SK-N-SH treated with all-trans-retinoic acid at 6 μM for 48 hours (cell line): Measurements from ENCODE around the gene RPP38.

ENCODE experiments used
- ATAC-seq: fragments of 200-7000 bp; cut with Tn5 transposase; 3 replicates; pipeline ENCODE4 v1.9.1; 2020; ENCODE audit warnings: mild to moderate bottlenecking, moderate library complexity
- ARNTL ChIP-seq: fragments of 450-650 bp; formaldehyde crosslinking; IDR thresholded peaks from 2 replicates; pipeline ENCODE4 v1.5.0; 2020; ENCODE audit warnings: low read depth, mild to moderate bottlenecking, moderate library complexity, borderline replicate concordance
- ESRRG ChIP-seq: fragments of 250-450 bp; sonication (Bioruptor Pico); IDR thresholded peaks from 2 replicates; pipeline ENCODE4 v1.6.1; 2021; ENCODE audit warnings: mild to moderate bottlenecking
- GLIS3 ChIP-seq: fragments of 250-450 bp; sonication (Bioruptor Pico); IDR thresholded peaks from 2 replicates; pipeline ENCODE4 v1.5.0; 2020; ENCODE audit warnings: mild to moderate bottlenecking, moderate library complexity
- ISL1 ChIP-seq: fragments of 250-450 bp; sonication (Bioruptor Pico); IDR thresholded peaks from 2 replicates; pipeline ENCODE4 v2.1.2; 2022; ENCODE audit warnings: mild to moderate bottlenecking, moderate library complexity
- OSR1 ChIP-seq: fragments of 250-450 bp; sonication (Bioruptor Pico); IDR thresholded peaks from 2 replicates; pipeline ENCODE4 v1.8.0; 2022; ENCODE audit warnings: moderate library complexity, mild to moderate bottlenecking, inconsistent platforms
- TCF4 ChIP-seq: fragments of 250-450 bp; sonication (Bioruptor Pico); IDR thresholded peaks from 2 replicates; pipeline ENCODE4 v1.8.0; 2021; ENCODE audit warnings: mild to moderate bottlenecking, moderate library complexity, borderline replicate concordance
- TOX ChIP-seq: fragments of 250-450 bp; sonication (Bioruptor Pico); IDR thresholded peaks from 2 replicates; pipeline ENCODE4 v1.8.0; 2021; ENCODE audit warnings: mild to moderate bottlenecking, moderate library complexity, borderline replicate concordance
- ZC3H10 ChIP-seq: fragments of 250-450 bp; sonication (Bioruptor Pico); IDR thresholded peaks from 2 replicates; pipeline ENCODE4 v1.5.1; 2021; ENCODE audit warnings: mild to moderate bottlenecking, moderate library complexity
- ZFP3 ChIP-seq: fragments of 250-450 bp; sonication (Bioruptor Pico); IDR thresholded peaks from 2 replicates; pipeline ENCODE4 v1.5.0; 2020; ENCODE audit warnings: mild to moderate bottlenecking, moderate library complexity
- ZNF565 ChIP-seq: fragments of 450-650 bp; formaldehyde crosslinking; conservative IDR thresholded peaks from 2 replicates; pipeline ENCODE4 v1.5.0; 2020; ENCODE audit warnings: low read depth, mild to moderate bottlenecking, moderate library complexity
- ZNF70 ChIP-seq: fragments of 450-650 bp; formaldehyde crosslinking; IDR thresholded peaks from 2 replicates; pipeline ENCODE4 v1.5.0; 2020; ENCODE audit warnings: mild to moderate bottlenecking, moderate library complexity
- ZNF8 ChIP-seq: fragments of 450-650 bp; formaldehyde crosslinking; IDR thresholded peaks from 2 replicates; pipeline ENCODE4 v1.5.0; 2020; ENCODE audit warnings: mild to moderate bottlenecking, moderate library complexity
- TF ChIP-seq, protein P1 (sequence below): fragments of 250-450 bp; sonication (Bioruptor Pico); IDR thresholded peaks from 2 replicates; pipeline ENCODE4 v1.8.0; 2021; ENCODE audit warnings: low read depth, mild to moderate bottlenecking, moderate library complexity, borderline replicate concordance
- TF ChIP-seq, protein P2 (sequence below): fragments of 250-450 bp; sonication (Bioruptor Pico); IDR thresholded peaks from 2 replicates; pipeline ENCODE4 v1.5.1; 2021; ENCODE audit warnings: mild to moderate bottlenecking, moderate library complexity
- TF ChIP-seq, protein P3 (sequence below): fragments of 250-450 bp; sonication (Bioruptor Pico); IDR thresholded peaks from 2 replicates; pipeline ENCODE4 v1.8.0; 2020; ENCODE audit warnings: mild to moderate bottlenecking, moderate library complexity, borderline replicate concordance
- TF ChIP-seq, protein P4 (sequence below): fragments of 250-450 bp; sonication (Bioruptor Pico); IDR thresholded peaks from 2 replicates; pipeline ENCODE4 v1.5.1; 2020; ENCODE audit warnings: low read depth, mild to moderate bottlenecking, moderate library complexity
- TF ChIP-seq, protein P5 (sequence below): fragments of 250-450 bp; sonication (Bioruptor Pico); IDR thresholded peaks from 2 replicates; pipeline ENCODE4 v1.5.0; 2020; ENCODE audit warnings: mild to moderate bottlenecking, moderate library complexity

RPP38 gene

DNA sequence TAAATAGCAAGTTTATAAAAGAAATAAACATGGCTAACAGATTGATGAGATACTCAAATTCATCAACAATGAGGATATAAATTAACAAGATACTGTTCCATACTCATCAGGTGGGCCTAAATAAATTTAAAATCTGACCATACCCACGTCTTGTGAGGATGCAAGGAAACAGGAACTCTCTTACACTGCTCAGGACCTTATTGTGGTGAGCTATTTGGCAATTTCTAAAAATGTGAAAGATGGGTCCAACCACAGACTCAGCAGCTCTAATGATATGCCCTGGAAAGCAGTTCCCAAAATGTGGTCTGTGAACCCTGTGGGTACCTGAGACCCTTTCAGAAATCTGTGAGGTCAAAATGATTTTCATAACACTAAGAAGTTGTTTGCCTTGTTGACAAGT lies 21.5 kb downstream of the RPP38 start:
- ATAC-seq: no peak
- no peak for TF ChIP-seq ESRRG (CRISPR knock-in tag)
- TF ChIP-seq, protein P1, sequence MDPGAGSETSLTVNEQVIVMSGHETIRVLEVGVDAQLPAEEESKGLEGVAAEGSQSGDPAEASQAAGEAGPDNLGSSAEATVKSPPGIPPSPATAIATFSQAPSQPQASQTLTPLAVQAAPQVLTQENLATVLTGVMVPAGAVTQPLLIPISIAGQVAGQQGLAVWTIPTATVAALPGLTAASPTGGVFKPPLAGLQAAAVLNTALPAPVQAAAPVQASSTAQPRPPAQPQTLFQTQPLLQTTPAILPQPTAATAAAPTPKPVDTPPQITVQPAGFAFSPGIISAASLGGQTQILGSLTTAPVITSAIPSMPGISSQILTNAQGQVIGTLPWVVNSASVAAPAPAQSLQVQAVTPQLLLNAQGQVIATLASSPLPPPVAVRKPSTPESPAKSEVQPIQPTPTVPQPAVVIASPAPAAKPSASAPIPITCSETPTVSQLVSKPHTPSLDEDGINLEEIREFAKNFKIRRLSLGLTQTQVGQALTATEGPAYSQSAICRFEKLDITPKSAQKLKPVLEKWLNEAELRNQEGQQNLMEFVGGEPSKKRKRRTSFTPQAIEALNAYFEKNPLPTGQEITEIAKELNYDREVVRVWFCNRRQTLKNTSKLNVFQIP (CRISPR knock-in tag): no peak
- TF ChIP-seq ZC3H10 (CRISPR knock-in tag): no peak
- no peak for TF ChIP-seq TCF4 (CRISPR knock-in tag)
- TF ChIP-seq ZNF565 (CRISPR knock-in tag): no peak
- TF ChIP-seq ZFP3 (CRISPR knock-in tag): no peak
- no peak for TF ChIP-seq ARNTL (CRISPR knock-in tag)
- no peak for TF ChIP-seq OSR1 (CRISPR knock-in tag)
- TF ChIP-seq ZNF8 (CRISPR knock-in tag): no peak
- TF ChIP-seq, protein P2, sequence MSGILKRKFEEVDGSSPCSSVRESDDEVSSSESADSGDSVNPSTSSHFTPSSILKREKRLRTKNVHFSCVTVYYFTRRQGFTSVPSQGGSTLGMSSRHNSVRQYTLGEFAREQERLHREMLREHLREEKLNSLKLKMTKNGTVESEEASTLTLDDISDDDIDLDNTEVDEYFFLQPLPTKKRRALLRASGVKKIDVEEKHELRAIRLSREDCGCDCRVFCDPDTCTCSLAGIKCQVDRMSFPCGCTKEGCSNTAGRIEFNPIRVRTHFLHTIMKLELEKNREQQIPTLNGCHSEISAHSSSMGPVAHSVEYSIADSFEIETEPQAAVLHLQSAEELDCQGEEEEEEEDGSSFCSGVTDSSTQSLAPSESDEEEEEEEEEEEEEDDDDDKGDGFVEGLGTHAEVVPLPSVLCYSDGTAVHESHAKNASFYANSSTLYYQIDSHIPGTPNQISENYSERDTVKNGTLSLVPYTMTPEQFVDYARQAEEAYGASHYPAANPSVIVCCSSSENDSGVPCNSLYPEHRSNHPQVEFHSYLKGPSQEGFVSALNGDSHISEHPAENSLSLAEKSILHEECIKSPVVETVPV (CRISPR knock-in tag): no peak
- TF ChIP-seq GLIS3: no peak
- TF ChIP-seq ZNF70 (CRISPR knock-in tag): no peak

DNA sequence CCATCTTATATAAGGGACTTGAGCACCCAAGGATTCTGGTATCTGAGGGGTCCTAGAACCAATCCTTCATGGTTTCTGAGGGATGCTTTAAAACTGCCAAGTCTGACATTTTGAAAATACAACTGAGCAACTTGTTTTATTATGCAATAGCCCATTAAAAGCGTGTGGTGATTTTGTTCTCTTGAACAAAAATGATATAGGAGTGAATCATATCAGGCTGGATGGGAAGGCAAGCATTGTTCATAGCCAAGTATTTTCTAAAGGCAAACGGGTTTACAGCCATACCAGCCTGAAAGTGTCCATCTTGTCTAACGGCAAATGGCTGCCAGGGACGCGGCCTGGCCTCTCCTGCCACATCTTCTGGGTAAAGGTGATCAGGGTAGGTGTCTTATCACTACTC lies 23.4 kb downstream of the RPP38 start:
- ATAC-seq: no peak
- TF ChIP-seq ZC3H10 (CRISPR knock-in tag): no peak
- TF ChIP-seq TOX (CRISPR knock-in tag): no peak
- TF ChIP-seq, protein P3, sequence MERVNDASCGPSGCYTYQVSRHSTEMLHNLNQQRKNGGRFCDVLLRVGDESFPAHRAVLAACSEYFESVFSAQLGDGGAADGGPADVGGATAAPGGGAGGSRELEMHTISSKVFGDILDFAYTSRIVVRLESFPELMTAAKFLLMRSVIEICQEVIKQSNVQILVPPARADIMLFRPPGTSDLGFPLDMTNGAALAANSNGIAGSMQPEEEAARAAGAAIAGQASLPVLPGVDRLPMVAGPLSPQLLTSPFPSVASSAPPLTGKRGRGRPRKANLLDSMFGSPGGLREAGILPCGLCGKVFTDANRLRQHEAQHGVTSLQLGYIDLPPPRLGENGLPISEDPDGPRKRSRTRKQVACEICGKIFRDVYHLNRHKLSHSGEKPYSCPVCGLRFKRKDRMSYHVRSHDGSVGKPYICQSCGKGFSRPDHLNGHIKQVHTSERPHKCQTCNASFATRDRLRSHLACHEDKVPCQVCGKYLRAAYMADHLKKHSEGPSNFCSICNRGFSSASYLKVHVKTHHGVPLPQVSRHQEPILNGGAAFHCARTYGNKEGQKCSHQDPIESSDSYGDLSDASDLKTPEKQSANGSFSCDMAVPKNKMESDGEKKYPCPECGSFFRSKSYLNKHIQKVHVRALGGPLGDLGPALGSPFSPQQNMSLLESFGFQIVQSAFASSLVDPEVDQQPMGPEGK: no peak

DNA sequence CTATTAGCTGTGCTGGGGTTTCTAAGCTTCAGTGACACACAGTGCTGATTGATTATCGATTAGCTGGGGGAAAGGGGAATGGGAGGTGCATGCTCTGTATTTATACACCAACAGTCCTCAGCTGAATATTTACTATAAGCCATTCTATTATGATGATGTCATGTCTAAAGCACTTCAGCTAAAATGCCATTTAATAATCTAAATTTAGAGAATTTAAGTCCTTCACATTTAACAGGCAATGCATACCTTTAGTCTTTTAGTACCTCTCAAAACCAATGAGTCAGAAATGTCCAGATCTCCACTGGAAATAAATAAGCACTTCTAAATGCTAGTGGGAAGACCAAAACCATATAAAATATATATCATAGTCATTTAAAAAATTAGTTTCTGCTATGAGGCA lies 24.6 kb downstream of the RPP38 start:
- ATAC-seq: no peak; the same call in 1 of the 3 replicates
- TF ChIP-seq, protein P4, sequence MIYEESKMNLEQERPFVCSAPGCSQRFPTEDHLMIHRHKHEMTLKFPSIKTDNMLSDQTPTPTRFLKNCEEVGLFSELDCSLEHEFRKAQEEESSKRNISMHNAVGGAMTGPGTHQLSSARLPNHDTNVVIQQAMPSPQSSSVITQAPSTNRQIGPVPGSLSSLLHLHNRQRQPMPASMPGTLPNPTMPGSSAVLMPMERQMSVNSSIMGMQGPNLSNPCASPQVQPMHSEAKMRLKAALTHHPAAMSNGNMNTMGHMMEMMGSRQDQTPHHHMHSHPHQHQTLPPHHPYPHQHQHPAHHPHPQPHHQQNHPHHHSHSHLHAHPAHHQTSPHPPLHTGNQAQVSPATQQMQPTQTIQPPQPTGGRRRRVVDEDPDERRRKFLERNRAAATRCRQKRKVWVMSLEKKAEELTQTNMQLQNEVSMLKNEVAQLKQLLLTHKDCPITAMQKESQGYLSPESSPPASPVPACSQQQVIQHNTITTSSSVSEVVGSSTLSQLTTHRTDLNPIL: 0 out of 2 replicates have a peak, but pooled peaks have one; percentile 41
- TF ChIP-seq OSR1 (CRISPR knock-in tag) (no peak), ISL1 (CRISPR knock-in tag) (peak; percentile 68), ZNF565 (CRISPR knock-in tag) (no peak), TOX (CRISPR knock-in tag) (no peak)
- TF ChIP-seq, protein P3: no peak
- TF ChIP-seq, protein P5, sequence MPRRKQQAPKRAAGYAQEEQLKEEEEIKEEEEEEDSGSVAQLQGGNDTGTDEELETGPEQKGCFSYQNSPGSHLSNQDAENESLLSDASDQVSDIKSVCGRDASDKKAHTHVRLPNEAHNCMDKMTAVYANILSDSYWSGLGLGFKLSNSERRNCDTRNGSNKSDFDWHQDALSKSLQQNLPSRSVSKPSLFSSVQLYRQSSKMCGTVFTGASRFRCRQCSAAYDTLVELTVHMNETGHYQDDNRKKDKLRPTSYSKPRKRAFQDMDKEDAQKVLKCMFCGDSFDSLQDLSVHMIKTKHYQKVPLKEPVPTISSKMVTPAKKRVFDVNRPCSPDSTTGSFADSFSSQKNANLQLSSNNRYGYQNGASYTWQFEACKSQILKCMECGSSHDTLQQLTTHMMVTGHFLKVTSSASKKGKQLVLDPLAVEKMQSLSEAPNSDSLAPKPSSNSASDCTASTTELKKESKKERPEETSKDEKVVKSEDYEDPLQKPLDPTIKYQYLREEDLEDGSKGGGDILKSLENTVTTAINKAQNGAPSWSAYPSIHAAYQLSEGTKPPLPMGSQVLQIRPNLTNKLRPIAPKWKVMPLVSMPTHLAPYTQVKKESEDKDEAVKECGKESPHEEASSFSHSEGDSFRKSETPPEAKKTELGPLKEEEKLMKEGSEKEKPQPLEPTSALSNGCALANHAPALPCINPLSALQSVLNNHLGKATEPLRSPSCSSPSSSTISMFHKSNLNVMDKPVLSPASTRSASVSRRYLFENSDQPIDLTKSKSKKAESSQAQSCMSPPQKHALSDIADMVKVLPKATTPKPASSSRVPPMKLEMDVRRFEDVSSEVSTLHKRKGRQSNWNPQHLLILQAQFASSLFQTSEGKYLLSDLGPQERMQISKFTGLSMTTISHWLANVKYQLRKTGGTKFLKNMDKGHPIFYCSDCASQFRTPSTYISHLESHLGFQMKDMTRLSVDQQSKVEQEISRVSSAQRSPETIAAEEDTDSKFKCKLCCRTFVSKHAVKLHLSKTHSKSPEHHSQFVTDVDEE (CRISPR knock-in tag): no peak
- TF ChIP-seq, all 23 proteins: peak for 2
